Epithelial cell of esophagus (primary cell): ENCODE measurements around the gene NFS1.

Experiments used
- DNase-seq: peaks from one replicate; pipeline ENCODE4 v3.0.0; 2010; ENCODE audit warnings: low read depth
- H3K4me3 ChIP-seq: 2 replicates; pipeline ENCODE4 v1.5.1; 2011; ENCODE audit warnings: mild to moderate bottlenecking, low read length, control low read depth
- CTCF ChIP-seq: IDR thresholded peaks from 2 replicates; pipeline ENCODE4 v1.5.1; 2011; ENCODE audit warnings: low read depth, mild to moderate bottlenecking, low read length, control low read depth, inconsistent platforms; ENCODE audit not compliant: insufficient read depth; ENCODE audit errors: missing control alignments

Gene NFS1

GRCh38 chr20:35731862-35732643 is 32.9 kb upstream of the NFS1 start:
- no peak overlapping the region for H3K4me3 ChIP-seq
- no peak for TF ChIP-seq CTCF
- no peak for DNase-seq

DNA sequence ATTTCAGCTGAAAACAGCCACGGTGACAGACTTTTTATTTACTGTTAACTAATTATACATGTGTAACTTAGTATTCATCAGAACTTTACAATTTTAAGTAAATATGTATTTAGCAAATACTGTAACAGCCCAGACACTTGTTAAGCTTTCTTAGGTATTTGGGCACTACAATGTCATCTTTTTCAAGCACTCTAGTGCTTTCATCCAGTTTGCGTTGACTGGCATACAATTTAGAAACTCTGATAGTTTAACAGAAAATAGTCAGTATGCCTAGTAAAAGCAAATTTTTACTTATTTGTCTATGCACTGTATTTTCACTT is 32.3 kb upstream of the NFS1 start:
- no peak overlapping the region for H3K4me3 ChIP-seq
- TF ChIP-seq CTCF: no peak
- no peak for DNase-seq

- H3K4me3 ChIP-seq: no peak overlapping the region
- no peak for TF ChIP-seq CTCF
- no peak for DNase-seq
Observed at GRCh38 chr20:35730583-35731468, 31.7 kb upstream of the NFS1 start.

- no peak for DNase-seq
- TF ChIP-seq CTCF: no peak
- H3K4me3 ChIP-seq: no peak overlapping the region
Observed at GRCh38 chr20:35729836-35730582, 30.9 kb upstream of the NFS1 start.

DNA sequence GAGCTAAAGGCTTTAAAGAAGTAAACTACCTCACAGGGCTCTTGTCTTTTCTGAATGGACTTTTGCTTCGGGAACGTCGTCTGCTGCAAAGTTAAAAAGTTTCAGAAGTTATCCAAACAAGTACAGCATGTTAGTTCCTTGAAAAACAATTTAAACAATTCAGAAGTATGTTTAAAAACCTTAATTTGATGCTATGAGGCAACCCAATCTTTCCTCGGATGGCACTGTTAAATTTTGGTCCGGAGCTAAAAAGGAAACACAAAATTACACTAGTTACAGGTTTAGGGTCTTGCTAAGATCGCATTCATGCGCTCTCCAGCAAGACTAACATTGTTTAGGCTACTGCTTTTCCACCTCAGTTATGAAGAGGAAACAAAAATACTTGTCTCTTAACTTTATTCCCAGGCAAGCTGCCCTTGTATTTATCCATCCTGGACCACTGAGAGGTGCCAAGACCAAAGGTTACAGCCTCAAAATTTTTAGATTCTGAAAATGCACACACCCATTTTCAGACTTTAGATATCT is 30.2 kb upstream of the NFS1 start:
- DNase-seq: no peak
- H3K4me3 ChIP-seq: no peak overlapping the region
- no peak for TF ChIP-seq CTCF

DNA sequence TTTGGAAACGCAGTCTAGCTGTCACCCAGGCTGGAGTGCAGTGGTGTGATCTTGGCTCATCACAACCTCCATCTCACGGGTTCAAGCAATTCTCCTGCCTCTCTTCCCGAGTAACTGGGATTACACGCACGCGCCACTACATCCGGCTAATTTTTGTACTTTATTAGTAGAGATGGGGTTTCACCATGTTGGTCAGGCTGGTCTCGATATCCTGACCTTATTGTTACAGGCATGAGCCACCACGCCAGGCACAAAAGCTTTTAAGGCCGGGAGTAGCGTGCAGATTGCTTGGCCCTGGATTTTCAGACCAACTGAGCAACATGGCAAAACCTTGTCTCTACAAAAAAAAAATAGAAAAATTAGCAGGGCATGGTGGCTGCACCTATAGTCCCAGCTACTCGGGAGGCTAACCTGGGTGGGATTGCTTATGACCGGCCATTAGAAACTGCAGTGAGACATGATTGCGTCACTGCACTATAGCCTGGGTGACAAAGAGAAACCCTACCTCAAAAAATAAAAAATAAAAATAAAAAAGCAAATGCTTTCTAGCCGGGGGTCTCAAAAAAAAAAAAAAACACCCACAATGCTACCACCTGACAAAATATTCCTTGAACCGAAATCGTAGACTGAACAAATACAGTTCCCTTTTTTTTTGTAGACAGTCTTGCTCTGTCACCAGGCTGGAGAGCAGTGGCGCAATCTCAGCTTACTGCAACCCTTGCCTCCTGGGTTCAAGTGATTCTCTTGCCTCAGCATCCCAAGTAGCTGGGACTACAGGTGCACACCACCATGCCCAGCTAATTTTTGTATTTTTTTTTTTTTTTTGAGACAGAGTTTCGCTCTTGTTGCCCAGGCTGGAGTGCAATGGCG is 27.9 kb upstream of the NFS1 start:
- no peak for TF ChIP-seq CTCF
- no peak for DNase-seq
- no peak overlapping the region for H3K4me3 ChIP-seq
